Left ventricle myocardium inferior (tissue), 1 donor: ENCODE results near the gene SLC10A7. TPM values are rescaled to one million over a fixed set of nuclear protein-coding genes. Genes with fewer than 3 reads are reported as not detected.

Source experiments
- DNase-seq: peaks from one replicate; pipeline ENCODE4 v3.0.0-alpha.2; 2020
- H3K27ac ChIP-seq: fragments of 200-600 bp; replicated peaks from 2 replicates; pipeline ENCODE4 v1.8.0; 2021
- H3K27me3 ChIP-seq: fragments of 200-600 bp; 2 replicates; pipeline ENCODE4 v1.8.0; 2021; ENCODE audit warnings: low read depth
- H3K36me3 ChIP-seq: fragments of 200-600 bp; 2 replicates; pipeline ENCODE4 v1.8.0; 2021
- H3K4me1 ChIP-seq: fragments of 200-600 bp; 2 replicates; pipeline ENCODE4 v1.8.0; 2021
- H3K4me3 ChIP-seq: fragments of 200-600 bp; 2 replicates; pipeline ENCODE4 v1.8.0; 2021; ENCODE audit warnings: mild to moderate bottlenecking, moderate library complexity
- H3K9me3 ChIP-seq: fragments of 200-600 bp; replicated peaks from 2 replicates; pipeline ENCODE4 v1.8.0; 2021
- intact Hi-C: fragments of 100-400 bp; cut with micrococcal nuclease; formaldehyde crosslinking; loops from one replicate; pipeline ENCODE4 v1.11.0; 2022
- total RNA-seq: library from RNA; stranded (reverse); fragmentation: NEBNext Ultra II Directional; extraction: Animal tissue kit (Norgen Biotek cat#: 25700); gene quantifications from one replicate; pipeline ENCODE4 v1.2.1, GENCODE V29; 2021
- TF ChIP-seq, protein P1 (sequence below): fragments of 200-600 bp; IDR thresholded peaks from 2 replicates; pipeline ENCODE4 v1.8.0; 2021; ENCODE audit warnings: antibody characterized with exemption, mild to moderate bottlenecking, borderline replicate concordance
- donor health status: DM: no; HTN: yes; CAD: no; lungs with severe emphysema.

The SLC10A7 gene
- total RNA-seq, 1 donor from 2014 or later, result 4.3 TPM

DNA sequence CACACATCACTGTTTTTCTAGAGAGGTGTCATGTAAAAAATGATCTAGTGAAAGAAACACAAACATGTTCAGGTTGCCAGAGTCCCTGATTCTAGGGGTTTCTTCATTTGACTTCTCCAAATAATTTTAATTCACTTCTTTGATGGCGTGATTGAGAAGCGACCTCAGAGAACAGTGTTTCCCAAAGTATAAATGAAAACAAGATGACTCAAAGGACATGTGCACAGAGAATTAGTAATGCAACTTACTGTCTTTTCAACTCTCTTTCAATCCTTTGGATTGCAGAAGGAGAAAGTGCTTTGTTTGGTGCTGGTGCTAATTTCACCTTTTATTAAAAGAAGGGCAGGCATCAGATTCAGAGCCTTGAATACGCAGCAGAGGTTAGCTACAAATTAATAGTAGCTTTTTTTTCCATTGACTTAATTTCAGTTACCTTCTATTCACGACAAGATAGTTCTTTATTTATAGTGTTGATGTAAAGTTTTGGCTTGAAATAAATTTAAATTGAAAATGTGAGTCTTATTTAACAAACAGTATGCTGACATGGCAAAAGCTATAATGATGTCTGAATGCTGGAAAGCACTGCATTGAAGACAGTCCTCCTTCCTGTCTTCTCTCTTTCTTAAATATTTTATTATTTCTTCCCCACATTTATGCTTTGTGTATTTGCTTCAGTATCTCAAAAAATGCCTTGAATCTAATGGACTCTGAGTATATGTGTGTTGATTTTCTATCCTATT lies 85.1 kb downstream of the SLC10A7 start:
- no peak for DNase-seq
- no peaks in the 10 kb centered on the region for H3K9me3 ChIP-seq
- H3K4me1 ChIP-seq, result peaks cover 22% of the 10 kb centered on the region
- intact Hi-C loops, result no loop called here
- TF ChIP-seq, protein P1, sequence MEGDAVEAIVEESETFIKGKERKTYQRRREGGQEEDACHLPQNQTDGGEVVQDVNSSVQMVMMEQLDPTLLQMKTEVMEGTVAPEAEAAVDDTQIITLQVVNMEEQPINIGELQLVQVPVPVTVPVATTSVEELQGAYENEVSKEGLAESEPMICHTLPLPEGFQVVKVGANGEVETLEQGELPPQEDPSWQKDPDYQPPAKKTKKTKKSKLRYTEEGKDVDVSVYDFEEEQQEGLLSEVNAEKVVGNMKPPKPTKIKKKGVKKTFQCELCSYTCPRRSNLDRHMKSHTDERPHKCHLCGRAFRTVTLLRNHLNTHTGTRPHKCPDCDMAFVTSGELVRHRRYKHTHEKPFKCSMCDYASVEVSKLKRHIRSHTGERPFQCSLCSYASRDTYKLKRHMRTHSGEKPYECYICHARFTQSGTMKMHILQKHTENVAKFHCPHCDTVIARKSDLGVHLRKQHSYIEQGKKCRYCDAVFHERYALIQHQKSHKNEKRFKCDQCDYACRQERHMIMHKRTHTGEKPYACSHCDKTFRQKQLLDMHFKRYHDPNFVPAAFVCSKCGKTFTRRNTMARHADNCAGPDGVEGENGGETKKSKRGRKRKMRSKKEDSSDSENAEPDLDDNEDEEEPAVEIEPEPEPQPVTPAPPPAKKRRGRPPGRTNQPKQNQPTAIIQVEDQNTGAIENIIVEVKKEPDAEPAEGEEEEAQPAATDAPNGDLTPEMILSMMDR, result no peak
- no peaks in the 10 kb centered on the region for H3K36me3 ChIP-seq
- no peak overlapping the region for H3K4me3 ChIP-seq
- H3K27ac ChIP-seq, result no peak overlapping the region
- H3K27me3 ChIP-seq, result no peaks in the 10 kb centered on the region

DNA sequence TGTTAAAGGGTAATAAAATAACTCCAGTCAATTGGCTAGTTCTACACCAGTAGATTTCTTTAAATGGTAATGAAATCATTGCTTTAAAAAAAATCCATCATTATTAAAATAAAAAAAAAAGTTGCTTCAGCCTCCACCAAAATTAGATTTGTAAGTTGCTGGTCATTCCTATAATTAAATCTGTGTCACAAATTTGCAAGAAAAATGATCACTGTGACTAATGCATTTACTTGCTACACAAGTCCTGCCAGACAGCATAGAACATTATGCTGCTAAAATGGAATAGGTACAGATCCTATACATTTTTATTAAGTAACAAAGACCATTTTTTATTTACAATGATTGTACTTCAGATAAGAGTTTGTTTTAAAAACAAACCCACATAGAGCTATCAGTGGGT lies 85.8 kb downstream of the SLC10A7 start:
- intact Hi-C loops, result no loop called here
- H3K9me3 ChIP-seq, result no peaks in the 10 kb centered on the region
- TF ChIP-seq, protein P1, result no peak

GRCh38 chr4:146432065-146432464 lies 89.7 kb downstream of the SLC10A7 start:
- no peak overlapping the region for H3K27ac ChIP-seq
- intact Hi-C loops, result no loop called here
- no peak overlapping the region for H3K4me3 ChIP-seq
- no peaks in the 10 kb centered on the region for H3K27me3 ChIP-seq
- TF ChIP-seq, protein P1, result no peak
- no peaks in the 10 kb centered on the region for H3K9me3 ChIP-seq
- no peaks in the 10 kb centered on the region for H3K4me1 ChIP-seq
- H3K36me3 ChIP-seq, result no peaks in the 10 kb centered on the region
- no peak for DNase-seq

More for the DNA sequence above, 85.8 kb downstream of the SLC10A7 start:
- peaks cover 22% of the 10 kb centered on the region for H3K4me1 ChIP-seq
- no peak overlapping the region for H3K27ac ChIP-seq
- no peak overlapping the region for H3K4me3 ChIP-seq
- no peaks in the 10 kb centered on the region for H3K36me3 ChIP-seq
- DNase-seq, result no peak
- no peaks in the 10 kb centered on the region for H3K27me3 ChIP-seq

- H3K27me3 ChIP-seq, result no peaks in the 10 kb centered on the region
- H3K4me3 ChIP-seq, result no peak overlapping the region
- H3K27ac ChIP-seq, result no peak overlapping the region
- no peaks in the 10 kb centered on the region for H3K9me3 ChIP-seq
- intact Hi-C loops, result no loop called here
- H3K36me3 ChIP-seq, result no peaks in the 10 kb centered on the region
- H3K4me1 ChIP-seq, result no peaks in the 10 kb centered on the region
- TF ChIP-seq, protein P1, result no peak
- no peak for DNase-seq
These were observed 93.4 kb downstream of the SLC10A7 start for GRCh38 chr4:146428298-146428697.

DNA sequence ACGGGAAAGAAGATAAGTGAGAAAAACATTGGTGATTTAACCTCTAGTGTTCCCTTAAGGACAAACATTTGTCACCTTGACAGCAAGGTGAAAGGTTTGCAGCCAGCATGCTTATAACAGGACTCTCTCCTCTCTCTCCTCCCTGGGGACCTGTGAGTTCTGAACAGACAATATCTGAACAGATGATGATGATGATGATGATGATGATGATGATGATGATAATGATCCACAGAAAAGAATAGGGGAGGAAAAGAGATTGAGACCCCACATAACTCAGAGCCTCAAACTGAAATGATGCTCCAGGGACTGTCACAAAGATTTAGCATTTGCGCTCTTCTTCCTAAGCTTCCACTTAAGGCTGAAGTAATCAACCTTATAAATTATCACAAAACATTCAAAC lies 103.9 kb downstream of the SLC10A7 start:
- no peak for DNase-seq
- intact Hi-C loops, result no loop called here
- Histone ChIP-seq H3K9me3 (no peaks in the 10 kb centered on the region), H3K4me3 (no peak overlapping the region), H3K27ac (no peak overlapping the region), H3K36me3 (no peaks in the 10 kb centered on the region), H3K27me3 (no peaks in the 10 kb centered on the region), H3K4me1 (no peaks in the 10 kb centered on the region)
- TF ChIP-seq, protein P1, result no peak
